ENCODE data around the gene PPP1R12B. TPM values are rescaled to one million over a fixed set of nuclear protein-coding genes. Genes with fewer than 3 reads are reported as not detected.
A peak's percentile ranks its signal among the peaks of the same experiment; 100 is the strongest.
"Not testable (repeated sequence)": the region's sequence is repeated elsewhere in the genome, so short reads cannot be mapped to it uniquely, and the experiment has no call there.

The PPP1R12B gene
- total and polyA plus RNA-seq, 2 donors = 7.5 to 8.2 TPM

- H3K9me3 ChIP-seq (ENCODE audit: control insufficient read depth in 2 of 2, insufficient read depth in 1 of 2, low read length in 1 of 2) = no peaks in the 10 kb centered on the region
- no peak overlapping the region for H3K27ac ChIP-seq (ENCODE audit: low read depth in 1 of 2, low read length in 1 of 2)
- no peaks in the 10 kb centered on the region for H3K36me3 ChIP-seq (ENCODE audit: control insufficient read depth in 2 of 2, insufficient read depth in 2 of 2, low read length in 1 of 2)
- peaks cover 0 to 21% of the 10 kb centered on the region in 2 donors for H3K27me3 ChIP-seq (ENCODE audit: control insufficient read depth in 2 of 2, insufficient read depth in 1 of 2, low read length in 1 of 2)
- DNase-seq (ENCODE audit: low read depth in 6 of 9, low spot score in 9 of 9) = peak in 1 of 9 donors; percentile 28
- H3K4me1 ChIP-seq (ENCODE audit: control insufficient read depth in 2 of 2, insufficient read depth in 2 of 2, low read length in 2 of 2) = peaks cover 0 to 5% of the 10 kb centered on the region in 2 donors
- no peak overlapping the region for H3K4me3 ChIP-seq (ENCODE audit: low read length in 2 of 2)
- 6% methylated on average over 11 of the region's 11 CpGs for WGBS
Measured at GRCh38 chr1:202615501-202616354, 267.2 kb downstream of the PPP1R12B start.

GRCh38 chr1:202616355-202616915 is 267.9 kb downstream of the PPP1R12B start:
- Histone ChIP-seq H3K9me3 (ENCODE audit: control insufficient read depth in 2 of 2, insufficient read depth in 1 of 2, low read length in 1 of 2) (no peaks in the 10 kb centered on the region), H3K27ac (ENCODE audit: low read depth in 1 of 2, low read length in 1 of 2) (no peak overlapping the region), H3K4me3 (ENCODE audit: low read length in 2 of 2) (no peak overlapping the region), H3K4me1 (ENCODE audit: control insufficient read depth in 2 of 2, insufficient read depth in 2 of 2, low read length in 2 of 2) (peaks cover 0 to 5% of the 10 kb centered on the region in 2 donors), H3K36me3 (ENCODE audit: control insufficient read depth in 2 of 2, insufficient read depth in 2 of 2, low read length in 1 of 2) (no peaks in the 10 kb centered on the region), H3K27me3 (ENCODE audit: control insufficient read depth in 2 of 2, insufficient read depth in 1 of 2, low read length in 1 of 2) (peaks cover 0 to 21% of the 10 kb centered on the region in 2 donors)
- WGBS = 41% methylated on average over 13 of the region's 13 CpGs
- DNase-seq (ENCODE audit: low read depth in 6 of 9, low spot score in 9 of 9) = no peak

- DNase-seq (ENCODE audit: low read depth in 6 of 9, low spot score in 9 of 9); H3K9me3 ChIP-seq (ENCODE audit: control insufficient read depth in 2 of 2, insufficient read depth in 1 of 2, low read length in 1 of 2); H3K4me3 ChIP-seq (ENCODE audit: low read length in 2 of 2); H3K36me3 ChIP-seq (ENCODE audit: control insufficient read depth in 2 of 2, insufficient read depth in 2 of 2, low read length in 1 of 2); H3K27ac ChIP-seq (ENCODE audit: low read depth in 1 of 2, low read length in 1 of 2); H3K4me1 ChIP-seq (ENCODE audit: control insufficient read depth in 2 of 2, insufficient read depth in 2 of 2, low read length in 2 of 2): not testable (repeated sequence)
- H3K27me3 ChIP-seq (ENCODE audit: control insufficient read depth in 2 of 2, insufficient read depth in 1 of 2, low read length in 1 of 2) = peaks cover 0 to 33% of the 10 kb centered on the region in 2 donors
- WGBS = 93% methylated on average over 11 of the region's 11 CpGs
Measured at GRCh38 chr1:202619012-202619411, 270.5 kb downstream of the PPP1R12B start.

- no peak for DNase-seq (ENCODE audit: low read depth in 6 of 9, low spot score in 9 of 9)
- H3K27me3 ChIP-seq (ENCODE audit: control insufficient read depth in 2 of 2, insufficient read depth in 1 of 2, low read length in 1 of 2) = peaks cover 0 to 36% of the 10 kb centered on the region in 2 donors
Measured at GRCh38 chr1:202619505-202619904, 271.0 kb downstream of the PPP1R12B start.

GRCh38 chr1:202620036-202620435 is 271.5 kb downstream of the PPP1R12B start:
- H3K27me3 ChIP-seq (ENCODE audit: control insufficient read depth in 2 of 2, insufficient read depth in 1 of 2, low read length in 1 of 2) = peaks cover 0 to 39% of the 10 kb centered on the region in 2 donors
- WGBS = 97% methylated on average over 2 of the region's 2 CpGs
- not testable (repeated sequence) for H3K9me3 ChIP-seq (ENCODE audit: control insufficient read depth in 2 of 2, insufficient read depth in 1 of 2, low read length in 1 of 2); DNase-seq (ENCODE audit: low read depth in 6 of 9, low spot score in 9 of 9); H3K27ac ChIP-seq (ENCODE audit: low read depth in 1 of 2, low read length in 1 of 2); H3K4me1 ChIP-seq (ENCODE audit: control insufficient read depth in 2 of 2, insufficient read depth in 2 of 2, low read length in 2 of 2); H3K4me3 ChIP-seq (ENCODE audit: low read length in 2 of 2); H3K36me3 ChIP-seq (ENCODE audit: control insufficient read depth in 2 of 2, insufficient read depth in 2 of 2, low read length in 1 of 2)

More at GRCh38 chr1:202619505-202619904, 271.0 kb downstream of the PPP1R12B start:
- no peaks in the 10 kb centered on the region for H3K36me3 ChIP-seq (ENCODE audit: control insufficient read depth in 2 of 2, insufficient read depth in 2 of 2, low read length in 1 of 2)
- H3K4me3 ChIP-seq (ENCODE audit: low read length in 2 of 2) = no peak overlapping the region
- H3K27ac ChIP-seq (ENCODE audit: low read depth in 1 of 2, low read length in 1 of 2) = no peak overlapping the region
- 91% methylated on average over 2 of the region's 2 CpGs for WGBS
- peaks cover 0 to 5% of the 10 kb centered on the region in 2 donors for H3K4me1 ChIP-seq (ENCODE audit: control insufficient read depth in 2 of 2, insufficient read depth in 2 of 2, low read length in 2 of 2)
- no peaks in the 10 kb centered on the region for H3K9me3 ChIP-seq (ENCODE audit: control insufficient read depth in 2 of 2, insufficient read depth in 1 of 2, low read length in 1 of 2)

GRCh38 chr1:202621446-202621845 is 272.9 kb downstream of the PPP1R12B start:
- Histone ChIP-seq H3K27ac (ENCODE audit: low read depth in 1 of 2, low read length in 1 of 2) (no peak overlapping the region), H3K4me1 (ENCODE audit: control insufficient read depth in 2 of 2, insufficient read depth in 2 of 2, low read length in 2 of 2) (no peaks in the 10 kb centered on the region), H3K36me3 (ENCODE audit: control insufficient read depth in 2 of 2, insufficient read depth in 2 of 2, low read length in 1 of 2) (no peaks in the 10 kb centered on the region), H3K4me3 (ENCODE audit: low read length in 2 of 2) (no peak overlapping the region), H3K27me3 (ENCODE audit: control insufficient read depth in 2 of 2, insufficient read depth in 1 of 2, low read length in 1 of 2) (peaks cover 0 to 43% of the 10 kb centered on the region in 2 donors), H3K9me3 (ENCODE audit: control insufficient read depth in 2 of 2, insufficient read depth in 1 of 2, low read length in 1 of 2) (no peaks in the 10 kb centered on the region)
- WGBS = 98% methylated on average over 3 of the region's 3 CpGs
- DNase-seq (ENCODE audit: low read depth in 6 of 9, low spot score in 9 of 9) = no peak

GRCh38 chr1:202622388-202622787 is 273.9 kb downstream of the PPP1R12B start:
- no peak overlapping the region for H3K4me3 ChIP-seq (ENCODE audit: low read length in 2 of 2)
- WGBS = 95% methylated on average over 8 of the region's 8 CpGs
- H3K27ac ChIP-seq (ENCODE audit: low read depth in 1 of 2, low read length in 1 of 2) = no peak overlapping the region
- H3K4me1 ChIP-seq (ENCODE audit: control insufficient read depth in 2 of 2, insufficient read depth in 2 of 2, low read length in 2 of 2) = no peaks in the 10 kb centered on the region
- H3K27me3 ChIP-seq (ENCODE audit: control insufficient read depth in 2 of 2, insufficient read depth in 1 of 2, low read length in 1 of 2) = peaks cover 0 to 44% of the 10 kb centered on the region in 2 donors
- DNase-seq (ENCODE audit: low read depth in 6 of 9, low spot score in 9 of 9) = no peak
- H3K9me3 ChIP-seq (ENCODE audit: control insufficient read depth in 2 of 2, insufficient read depth in 1 of 2, low read length in 1 of 2) = no peaks in the 10 kb centered on the region
- no peaks in the 10 kb centered on the region for H3K36me3 ChIP-seq (ENCODE audit: control insufficient read depth in 2 of 2, insufficient read depth in 2 of 2, low read length in 1 of 2)

- Histone ChIP-seq H3K9me3 (ENCODE audit: control insufficient read depth in 2 of 2, insufficient read depth in 1 of 2, low read length in 1 of 2) (no peaks in the 10 kb centered on the region), H3K4me3 (ENCODE audit: low read length in 2 of 2) (no peak overlapping the region), H3K4me1 (ENCODE audit: control insufficient read depth in 2 of 2, insufficient read depth in 2 of 2, low read length in 2 of 2) (no peaks in the 10 kb centered on the region), H3K27me3 (ENCODE audit: control insufficient read depth in 2 of 2, insufficient read depth in 1 of 2, low read length in 1 of 2) (peaks cover 0 to 50% of the 10 kb centered on the region in 2 donors), H3K36me3 (ENCODE audit: control insufficient read depth in 2 of 2, insufficient read depth in 2 of 2, low read length in 1 of 2) (no peaks in the 10 kb centered on the region), H3K27ac (ENCODE audit: low read depth in 1 of 2, low read length in 1 of 2) (no peak overlapping the region)
- no peak for DNase-seq (ENCODE audit: low read depth in 6 of 9, low spot score in 9 of 9)
- 80% methylated on average over 7 of the region's 7 CpGs for WGBS
Measured at GRCh38 chr1:202623075-202623474, 274.6 kb downstream of the PPP1R12B start.

- H3K4me3 ChIP-seq (ENCODE audit: low read length in 2 of 2); H3K4me1 ChIP-seq (ENCODE audit: control insufficient read depth in 2 of 2, insufficient read depth in 2 of 2, low read length in 2 of 2); DNase-seq (ENCODE audit: low read depth in 6 of 9, low spot score in 9 of 9); H3K27ac ChIP-seq (ENCODE audit: low read depth in 1 of 2, low read length in 1 of 2); H3K36me3 ChIP-seq (ENCODE audit: control insufficient read depth in 2 of 2, insufficient read depth in 2 of 2, low read length in 1 of 2); H3K9me3 ChIP-seq (ENCODE audit: control insufficient read depth in 2 of 2, insufficient read depth in 1 of 2, low read length in 1 of 2): not testable (repeated sequence)
- 88% methylated on average over 12 of the region's 12 CpGs for whole genome bisulfite sequencing
- H3K27me3 ChIP-seq (ENCODE audit: control insufficient read depth in 2 of 2, insufficient read depth in 1 of 2, low read length in 1 of 2) = peaks cover 0 to 52% of the 10 kb centered on the region in 2 donors
Measured at GRCh38 chr1:202623476-202623875, 275.0 kb downstream of the PPP1R12B start.

Data from thymus (tissue), 11 donors.